Mesenchymal stem cell (in vitro differentiated cells and primary cell): Measurements from ENCODE around the gene SLC5A6.
"Not testable (repeated sequence)": the region's sequence is repeated elsewhere in the genome, so short reads cannot be mapped to it uniquely, and the experiment has no call there.

Experiments used
- DNase-seq: peaks from one replicate; pipeline ENCODE4 v3.0.0-alpha.2; 2013
- H2AFZ ChIP-seq: one replicate; pipeline ENCODE4 v1.6.1; 2013; ENCODE audit warnings: low read depth, mild to moderate bottlenecking, control low read depth, inconsistent platforms, low read length, moderate library complexity
- H2AK5ac ChIP-seq: 2 replicates; pipeline ENCODE4 v1.6.1; 2013; ENCODE audit warnings: low read length, moderate library complexity, mild to moderate bottlenecking, inconsistent platforms; ENCODE audit not compliant: severe bottlenecking
- H2BK120ac ChIP-seq: one replicate; pipeline ENCODE4 v1.6.1; 2013; ENCODE audit warnings: low read depth, mild to moderate bottlenecking, inconsistent platforms, low read length, moderate library complexity
- H2BK12ac ChIP-seq, 2 experiments: one replicate each; pipeline ENCODE4 v1.6.1; 2013; ENCODE audit warnings: inconsistent platforms in 2 of 2, low read length in 2 of 2, mild to moderate bottlenecking in 2 of 2, moderate library complexity in 2 of 2, control low read depth in 1 of 2
- H2BK15ac ChIP-seq: one replicate; pipeline ENCODE4 v1.6.1; 2013; ENCODE audit warnings: mild to moderate bottlenecking, low read depth, inconsistent platforms; ENCODE audit not compliant: poor library complexity, severe bottlenecking
- H2BK5ac ChIP-seq: 2 replicates; pipeline ENCODE4 v1.6.1; 2013; ENCODE audit warnings: low read depth, mild to moderate bottlenecking, low read length, control low read depth, inconsistent platforms; ENCODE audit not compliant: poor library complexity, severe bottlenecking
- H3K14ac ChIP-seq, 2 experiments: one replicate each; pipeline ENCODE4 v1.6.1; 2013; ENCODE audit warnings: inconsistent platforms in 2 of 2, low read length in 2 of 2, control low read depth in 1 of 2, mild to moderate bottlenecking in 1 of 2, moderate library complexity in 1 of 2
- H3K18ac ChIP-seq, 2 experiments: one replicate each; pipeline ENCODE4 v1.6.1; 2013; ENCODE audit warnings: inconsistent platforms in 2 of 2, low read length in 2 of 2, control low read depth in 1 of 2, low read depth in 1 of 2, mild to moderate bottlenecking in 1 of 2
- H3K23ac ChIP-seq, 2 experiments: one replicate each; pipeline ENCODE4 v1.6.1; 2013; ENCODE audit warnings: inconsistent platforms in 2 of 2, low read length in 2 of 2, mild to moderate bottlenecking in 2 of 2, moderate library complexity in 2 of 2, control low read depth in 1 of 2
- H3K27ac ChIP-seq: 2 replicates; pipeline ENCODE4 v1.5.1; 2013; ENCODE audit warnings: mild to moderate bottlenecking, moderate library complexity, low read length, control low read depth, inconsistent platforms; ENCODE audit not compliant: poor library complexity, severe bottlenecking
- H3K27me3 ChIP-seq, 2 experiments: 2 replicates each; pipeline versions ENCODE4 v1.6.1 to v1.7.0; 2013; ENCODE audit warnings: low read length in 2 of 2, mild to moderate bottlenecking in 2 of 2, moderate library complexity in 2 of 2, control low read depth in 1 of 2, inconsistent platforms in 1 of 2; ENCODE audit not compliant: control insufficient read depth in 1 of 2, insufficient read depth in 1 of 2
- H3K36me3 ChIP-seq, 2 experiments: 2 replicates each; pipeline versions ENCODE4 v1.6.1 to v1.7.0; 2013; ENCODE audit warnings: low read length in 2 of 2, control low read depth in 1 of 2, inconsistent platforms in 1 of 2, low read depth in 1 of 2, mild to moderate bottlenecking in 1 of 2; ENCODE audit not compliant: insufficient read depth in 2 of 2, control insufficient read depth in 1 of 2
- H3K4ac ChIP-seq, 2 experiments: one replicate each; pipeline ENCODE4 v1.6.1; 2013; ENCODE audit warnings: inconsistent platforms in 2 of 2, low read length in 2 of 2, mild to moderate bottlenecking in 2 of 2, moderate library complexity in 2 of 2, control low read depth in 1 of 2, low read depth in 1 of 2
- H3K4me1 ChIP-seq: 2 replicates; pipeline ENCODE4 v1.6.1; 2013; ENCODE audit warnings: low read depth, low read length, control low read depth; ENCODE audit not compliant: control insufficient read depth, insufficient read depth
- H3K4me2 ChIP-seq: 2 replicates; pipeline ENCODE4 v1.6.1; 2013; ENCODE audit warnings: low read length, mild to moderate bottlenecking, inconsistent platforms; ENCODE audit not compliant: poor library complexity, severe bottlenecking
- H3K4me3 ChIP-seq, 2 experiments: 2 replicates each; pipeline versions ENCODE4 v1.5.1 to v1.7.0; 2013; ENCODE audit warnings: low read length in 2 of 2, mild to moderate bottlenecking in 2 of 2, control low read depth in 1 of 2, low read depth in 1 of 2; ENCODE audit not compliant: insufficient read depth in 1 of 2
- H3K79me1 ChIP-seq: replicated peaks from 2 replicates; pipeline ENCODE4 v1.6.1; 2013; ENCODE audit warnings: mild to moderate bottlenecking, control low read depth, low read length, inconsistent platforms; ENCODE audit not compliant: poor library complexity, severe bottlenecking
- H3K9ac ChIP-seq: 2 replicates; pipeline ENCODE4 v1.7.0; 2013; ENCODE audit warnings: mild to moderate bottlenecking, low read length, moderate library complexity
- H3K9me3 ChIP-seq: 2 replicates; pipeline ENCODE4 v1.7.0; 2013; ENCODE audit warnings: mild to moderate bottlenecking, low read length; ENCODE audit not compliant: control insufficient read depth
- H4K8ac ChIP-seq: one replicate; pipeline ENCODE4 v1.6.1; 2013; ENCODE audit warnings: inconsistent platforms, mild to moderate bottlenecking, low read length, moderate library complexity
- H4K91ac ChIP-seq: one replicate; pipeline ENCODE4 v1.6.1; 2013; ENCODE audit warnings: mild to moderate bottlenecking, low read length, inconsistent platforms
- WGBS: methylation state at CpG from one replicate; pipeline ENCODE4 v1.1.7; 2013; ENCODE audit warnings: mixed read lengths; 5-methylcytosine and 5-hydroxymethylcytosine counted together

Gene SLC5A6

DNA sequence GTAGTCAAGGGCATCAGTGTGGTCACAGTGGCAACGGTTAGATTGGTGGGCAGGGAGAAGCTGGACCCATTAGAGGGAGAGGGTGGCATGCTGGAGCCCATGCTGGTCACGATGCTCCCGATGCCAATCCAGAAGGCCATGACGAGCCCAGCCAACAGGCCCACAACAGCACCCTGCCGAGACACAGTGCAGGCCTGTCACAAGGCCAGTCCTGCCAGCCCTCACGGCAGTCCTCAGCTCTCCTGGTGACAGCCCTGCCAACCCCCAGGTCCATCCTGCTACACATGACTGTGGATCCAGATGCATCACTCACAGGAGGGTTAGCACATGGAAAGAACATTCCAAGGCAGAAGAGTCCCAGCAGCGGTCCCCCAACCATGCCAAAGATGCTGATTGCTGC is 10.4 kb downstream of the SLC5A6 start:
- no peak overlapping the region for H3K4me2 ChIP-seq
- no peak for DNase-seq
- no peak overlapping the region for H3K4ac ChIP-seq
- no peak overlapping the region for H3K4me3 ChIP-seq
- no peak overlapping the region for H2AK5ac ChIP-seq
- H3K23ac ChIP-seq = no peak overlapping the region
- H3K79me1 ChIP-seq = no peaks in the 10 kb centered on the region
- no peak overlapping the region for H2BK120ac ChIP-seq
- H3K4me1 ChIP-seq = no peaks in the 10 kb centered on the region
- no peak overlapping the region for H2BK5ac ChIP-seq
- peaks cover 50 to 65% of the 10 kb centered on the region in 2 experiments for H3K36me3 ChIP-seq
- no peaks in the 10 kb centered on the region for H3K9me3 ChIP-seq
- no peak overlapping the region for H2AFZ ChIP-seq
- H2BK15ac ChIP-seq = no peak overlapping the region
- H3K9ac ChIP-seq = no peak overlapping the region
- no peak overlapping the region for H4K91ac ChIP-seq
- no peaks in the 10 kb centered on the region for H3K27me3 ChIP-seq
- no peak overlapping the region for H4K8ac ChIP-seq
- H2BK12ac ChIP-seq = no peak overlapping the region
- H3K27ac ChIP-seq = no peak overlapping the region
- no peak overlapping the region for H3K18ac ChIP-seq
- WGBS = 96% methylated on average over 7 of the region's 7 CpGs
- H3K14ac ChIP-seq = no peak overlapping the region

- H3K9me3 ChIP-seq = no peaks in the 10 kb centered on the region
- no peak overlapping the region for H3K14ac ChIP-seq
- H4K8ac ChIP-seq = no peak overlapping the region
- no peak overlapping the region for H3K4ac ChIP-seq
- H2AFZ ChIP-seq = no peak overlapping the region
- no peak overlapping the region for H3K9ac ChIP-seq
- peaks cover 0 to 4% of the 10 kb centered on the region in 2 experiments for H3K27me3 ChIP-seq
- H2BK120ac ChIP-seq = no peak overlapping the region
- no peak overlapping the region for H4K91ac ChIP-seq
- H2BK12ac ChIP-seq = no peak overlapping the region
- H3K79me1 ChIP-seq = no peaks in the 10 kb centered on the region
- no peak overlapping the region for H3K4me2 ChIP-seq
- 100% methylated on average over 1 of the region's 2 CpGs for WGBS
- H3K4me3 ChIP-seq = no peak overlapping the region
- no peak overlapping the region for H3K27ac ChIP-seq
- no peak overlapping the region for H2BK5ac ChIP-seq
- DNase-seq = no peak
- H3K36me3 ChIP-seq = peaks cover 29 to 41% of the 10 kb centered on the region in 2 experiments
- peaks cover 1% of the 10 kb centered on the region for H3K4me1 ChIP-seq
- no peak overlapping the region for H2BK15ac ChIP-seq
- H3K18ac ChIP-seq = no peak overlapping the region
- H2AK5ac ChIP-seq = no peak overlapping the region
- H3K23ac ChIP-seq = no peak overlapping the region
Measured at GRCh38 chr2:27199241-27199640, 12.8 kb downstream of the SLC5A6 start.

DNA sequence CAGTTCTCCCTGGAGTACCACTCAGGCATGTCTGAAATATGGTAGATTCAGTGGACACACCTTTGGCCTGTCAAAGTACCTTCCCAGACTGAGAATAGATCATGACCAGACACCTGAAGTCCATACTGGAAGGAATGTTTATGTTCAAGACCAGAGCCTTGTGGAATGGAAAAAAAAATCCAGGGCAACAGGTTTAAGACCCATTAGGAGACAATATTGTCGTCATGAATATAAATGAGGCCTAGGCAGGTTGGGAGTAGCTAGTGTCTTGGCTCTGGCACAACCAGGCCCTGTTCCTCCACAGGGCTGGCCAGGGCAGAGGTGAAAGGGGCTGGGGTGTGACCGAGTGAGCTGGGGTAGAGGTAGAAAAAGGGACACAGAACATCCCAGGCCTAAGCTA is 13.4 kb downstream of the SLC5A6 start:
- WGBS = 98% methylated on average over 2 of the region's 2 CpGs
- H3K4ac ChIP-seq = no peak overlapping the region
- H4K8ac ChIP-seq = no peak overlapping the region
- no peak overlapping the region for H2BK12ac ChIP-seq
- peaks cover 0 to 4% of the 10 kb centered on the region in 2 experiments for H3K27me3 ChIP-seq
- H3K14ac ChIP-seq = no peak overlapping the region
- no peak overlapping the region for H3K23ac ChIP-seq
- H3K27ac ChIP-seq = no peak overlapping the region
- H3K4me2 ChIP-seq = no peak overlapping the region
- DNase-seq = no peak
- no peak overlapping the region for H2BK120ac ChIP-seq
- H4K91ac ChIP-seq = no peak overlapping the region
- peaks cover 23 to 35% of the 10 kb centered on the region in 2 experiments for H3K36me3 ChIP-seq
- no peaks in the 10 kb centered on the region for H3K9me3 ChIP-seq
- H3K4me1 ChIP-seq = peaks cover 1% of the 10 kb centered on the region
- H3K4me3 ChIP-seq = no peak overlapping the region
- no peaks in the 10 kb centered on the region for H3K79me1 ChIP-seq
- no peak overlapping the region for H2BK5ac ChIP-seq
- no peak overlapping the region for H3K18ac ChIP-seq
- no peak overlapping the region for H2BK15ac ChIP-seq
- no peak overlapping the region for H2AK5ac ChIP-seq
- H2AFZ ChIP-seq = no peak overlapping the region
- no peak overlapping the region for H3K9ac ChIP-seq

- not testable (repeated sequence) for H4K91ac ChIP-seq, H2BK120ac ChIP-seq, H3K18ac ChIP-seq, DNase-seq, H2BK15ac ChIP-seq, H2AFZ ChIP-seq, H2BK12ac ChIP-seq, H3K23ac ChIP-seq, H3K9ac ChIP-seq, H3K4me1 ChIP-seq, H2BK5ac ChIP-seq, H3K4me3 ChIP-seq, H3K9me3 ChIP-seq, H3K27ac ChIP-seq, H3K14ac ChIP-seq, H3K79me1 ChIP-seq, H3K4ac ChIP-seq, H4K8ac ChIP-seq, H3K4me2 ChIP-seq, H2AK5ac ChIP-seq, H3K27me3 ChIP-seq
- H3K36me3 ChIP-seq = peaks cover 21 to 29% of the 10 kb centered on the region in 2 experiments
- 100% methylated on average over 3 of the region's 3 CpGs for WGBS
Measured at GRCh38 chr2:27198068-27198467, 14.0 kb downstream of the SLC5A6 start.
